EH (cell line): ENCODE data around the gene UBE2H.

Experiments
- DNase-seq: peaks from one replicate; pipeline ENCODE4 v3.0.0-alpha.2; 2015; ENCODE audit warnings: low read depth

UBE2H gene

DNA sequence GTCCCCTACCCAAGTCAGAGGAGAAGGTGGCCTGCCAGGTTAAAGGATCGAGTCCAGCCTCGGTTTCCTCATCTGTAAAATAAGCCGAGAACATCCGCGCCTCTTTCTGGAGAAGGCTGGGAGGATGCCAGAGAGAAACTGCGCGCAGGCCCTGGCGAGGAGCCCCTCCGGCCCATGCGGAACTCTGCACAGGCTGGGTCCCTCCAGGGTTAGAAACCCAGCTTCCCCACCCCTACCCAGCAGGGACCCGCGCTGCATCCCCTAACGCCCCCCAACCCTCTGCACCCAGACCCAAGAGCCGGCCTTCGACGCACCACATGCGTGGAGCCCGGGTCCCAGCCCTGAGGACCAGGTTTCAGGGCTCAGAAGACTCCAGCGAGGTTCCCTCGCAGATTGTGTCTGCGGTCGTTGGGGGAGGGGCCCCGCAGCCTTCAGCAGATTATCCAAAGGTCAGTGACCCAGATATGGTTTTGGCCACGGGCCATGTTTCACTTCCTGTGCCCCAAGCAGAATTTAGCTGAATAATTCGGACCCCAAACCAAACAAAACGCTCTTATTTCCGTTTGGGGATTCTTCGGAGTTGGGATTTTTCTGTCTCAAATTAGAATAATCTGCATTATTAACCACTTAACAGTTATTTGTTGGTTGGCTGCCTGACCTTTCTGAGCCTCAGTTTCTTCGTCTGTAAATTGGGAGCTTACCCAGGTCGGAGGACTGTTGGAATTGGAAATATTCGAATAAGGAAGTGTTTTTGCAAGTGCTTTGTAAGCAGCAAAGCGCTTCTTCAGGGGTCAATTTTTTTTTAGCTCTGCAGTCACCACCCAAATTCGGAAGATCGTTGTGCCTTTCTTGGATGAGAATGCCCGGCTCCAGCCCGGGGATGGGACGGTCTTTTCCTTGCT is 167.7 kb downstream of the UBE2H start:
- no peak for DNase-seq

DNA sequence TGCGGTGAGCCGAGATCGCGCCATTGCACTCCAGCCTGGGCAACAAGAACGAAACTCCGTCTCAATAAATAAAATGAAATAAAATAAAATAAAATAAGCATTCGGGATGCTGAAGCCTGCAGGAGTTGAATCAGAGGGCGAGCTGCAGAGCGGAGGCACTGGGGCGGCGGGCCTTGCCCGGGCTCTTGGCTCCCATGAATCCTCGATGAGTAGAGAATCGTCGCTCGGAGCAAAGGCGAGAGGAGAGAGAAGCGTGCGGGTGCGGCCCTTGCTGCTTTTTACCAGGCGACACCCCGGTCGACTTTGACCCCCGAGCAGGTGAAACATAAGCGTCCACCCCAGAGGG is 168.3 kb downstream of the UBE2H start:
- no peak for DNase-seq

- DNase-seq = no peak
Observed at GRCh38 chr7:129783584-129783919, 169.2 kb downstream of the UBE2H start.

GRCh38 chr7:129782818-129783583 is 169.8 kb downstream of the UBE2H start:
- DNase-seq = no peak

DNA sequence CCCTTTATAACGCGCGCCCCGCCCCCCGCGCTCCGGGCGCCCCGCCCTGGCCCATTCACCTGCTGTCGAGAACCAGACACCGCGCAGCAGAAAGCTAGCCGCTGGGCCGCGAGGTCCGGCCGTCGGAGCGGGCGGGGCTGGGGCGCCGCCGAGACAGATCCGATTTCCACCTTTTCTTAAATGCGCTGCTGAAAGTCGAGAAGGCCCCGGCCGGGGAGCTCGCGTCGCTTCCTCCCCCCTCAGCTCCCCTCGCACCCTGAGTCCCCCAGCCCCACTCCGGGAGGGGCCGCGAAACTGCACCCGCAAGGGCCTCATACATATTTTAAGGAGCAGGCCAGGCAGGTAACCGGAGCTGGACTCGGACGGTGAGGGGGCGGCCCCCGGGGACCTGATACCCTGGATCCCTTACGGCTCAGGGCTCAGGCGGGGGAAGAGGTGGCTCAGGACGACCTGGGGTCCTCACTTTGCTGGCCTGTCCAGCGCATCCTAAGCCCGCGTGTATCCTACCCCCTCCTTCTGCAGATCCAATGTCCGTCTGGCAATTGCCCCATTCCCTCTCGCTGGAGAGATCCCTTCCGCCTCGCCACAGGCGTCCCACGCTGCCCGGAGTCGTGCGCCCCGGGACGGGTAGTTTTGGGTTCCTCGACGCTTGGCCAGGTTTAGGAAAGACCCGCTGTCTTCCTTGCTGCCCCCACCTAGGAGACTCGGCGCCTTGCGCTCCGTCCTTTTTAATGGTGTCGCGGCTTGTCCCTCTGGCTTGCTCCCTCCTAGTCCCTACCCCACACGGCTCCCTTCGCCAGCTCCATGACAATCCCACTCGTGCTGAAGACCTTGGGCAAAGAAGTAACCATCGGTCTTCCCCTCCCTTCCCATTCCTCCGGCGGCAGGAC is 170.6 kb downstream of the UBE2H start:
- DNase-seq = peak; percentile 27

- no peak for DNase-seq
Observed at GRCh38 chr7:129780974-129781927, 171.5 kb downstream of the UBE2H start.
